Kidney (tissue), 14 donors: ENCODE data around the gene TNPO1. TPM values are rescaled to one million over a fixed set of nuclear protein-coding genes. Genes with fewer than 3 reads are reported as not detected.

Experiments used
- DNase-seq, 5 donors: peaks; one replicate each; pipeline ENCODE4 v3.0.0-alpha.2; 2013 to 2020
- FAIRE-seq: peaks from 2 replicates; lab custom pipeline; 2012; peaks lifted over from hg19 to GRCh38; lab: Jason Lieb, UNC
- H3K27ac ChIP-seq, 2 donors: one replicate each; pipeline ENCODE4 v1.7.0; 2013; ENCODE audit warnings: low read depth in 2 of 2, low read length in 2 of 2, inconsistent platforms in 1 of 2
- H3K27me3 ChIP-seq: one replicate; pipeline ENCODE4 v1.7.1; 2013; ENCODE audit warnings: low read length, inconsistent platforms; ENCODE audit not compliant: control insufficient read depth, insufficient read depth
- H3K36me3 ChIP-seq, 3 donors: one replicate each; pipeline versions ENCODE4 v1.7.0 to v1.7.1; 2013; ENCODE audit warnings: low read length in 3 of 3, control low read depth in 1 of 3, inconsistent platforms in 1 of 3; ENCODE audit not compliant: insufficient read depth in 3 of 3, control insufficient read depth in 2 of 3
- H3K4me1 ChIP-seq, 3 donors: one replicate each; pipeline versions ENCODE4 v1.7.0 to v1.7.1; 2013; ENCODE audit warnings: low read length in 3 of 3, inconsistent platforms in 1 of 3, low read depth in 1 of 3; ENCODE audit not compliant: control insufficient read depth in 2 of 3, insufficient read depth in 2 of 3
- H3K4me3 ChIP-seq, 3 donors: one replicate each; pipeline versions ENCODE4 v1.7.0 to v1.8.1; 2013; ENCODE audit warnings: low read length in 3 of 3, control low read depth in 1 of 3, inconsistent platforms in 1 of 3
- H3K9ac ChIP-seq, 3 donors: one replicate each; pipeline versions ENCODE4 v1.7.0 to v1.7.1; 2013; ENCODE audit warnings: low read length in 3 of 3, control low read depth in 1 of 3, inconsistent platforms in 1 of 3
- H3K9me3 ChIP-seq, 3 donors: one replicate each; pipeline versions ENCODE4 v1.7.0 to v1.7.1; 2013; ENCODE audit warnings: low read length in 3 of 3, control low read depth in 1 of 3, inconsistent platforms in 1 of 3; ENCODE audit not compliant: control insufficient read depth in 2 of 3, insufficient read depth in 1 of 3
- CTCF ChIP-seq: IDR thresholded peaks from 3 replicates; pipeline ENCODE4 v1.5.1; 2012; ENCODE audit warnings: mild to moderate bottlenecking, moderate library complexity, borderline replicate concordance; ENCODE audit not compliant: insufficient read depth; ENCODE audit errors: extremely low read depth
- intact Hi-C: fragments of 100-400 bp; cut with DNase I; formaldehyde crosslinking; loops from one replicate; pipeline ENCODE4 v1.11.1; 2022
- polyA plus RNA-seq: library from polyadenylated mRNA; stranded (reverse); fragments of 350-450 nt; fragmentation: Illumina TruSeq; extraction: RNeasy Lipid Tissue Mini Kit (QIAGEN cat#74804); gene quantifications from one replicate; pipeline ENCODE4 v1.2.3, GENCODE V29; 2014; ENCODE audit warnings: low read depth, low replicate concordance; ENCODE audit not compliant: insufficient read depth
- total RNA-seq: library from RNA; stranded (reverse); fragmentation: NEBNext Ultra II Directional; extraction: Animal tissue kit (Norgen Biotek cat#: 25700); gene quantifications from one replicate; pipeline ENCODE4 v1.2.1, GENCODE V29; 2021
- donor health status: control.
- donor health status: control.
- donor health status: control.
- donor health status: control.
- donor health status: control.
- donor health status: DM: yes; HTN: yes; CAD: no.
- donor health status: Normal renal cell carcinoma (clear cell type).

Gene TNPO1
- total and polyA plus RNA-seq, 2 donors from 2014 or later, result 15.6 to 86.6 TPM

- intact Hi-C loops, result no loop called here
- H3K9me3 ChIP-seq, result no peaks in the 10 kb centered on the region
- H3K27me3 ChIP-seq, result no peaks in the 10 kb centered on the region
- no peak for FAIRE-seq
- peak overlapping the region; percentile 64 to 90 (median 84) for H3K4me3 ChIP-seq
- no peaks in the 10 kb centered on the region for H3K36me3 ChIP-seq
- no peak for TF ChIP-seq CTCF
- peak in 1 of 5 donors; percentile 53 for DNase-seq
- H3K4me1 ChIP-seq, result peaks cover 0 to 16% (median 3%) of the 10 kb centered on the region in 3 donors
- H3K9ac ChIP-seq, result peak overlapping the region; percentile 40 to 94 (median 93)
- H3K27ac ChIP-seq, result peak overlapping the region; percentile 95 to 96
These were observed 729 bp upstream of the TNPO1 start for GRCh38 chr5:72815580-72816283.

- no peak for TF ChIP-seq CTCF
- H3K4me1 ChIP-seq, result peaks cover 0 to 22% (median 3%) of the 10 kb centered on the region in 3 donors
- H3K27ac ChIP-seq, result peak overlapping the region; percentile 88 to 96
- DNase-seq (peak; percentile 81 to 88 (median 86)), FAIRE-seq (no peak)
- H3K4me3 ChIP-seq, result peak overlapping the region; percentile 76 to 90 (median 84)
- peak overlapping the region; percentile 35 to 91 (median 76) for H3K9ac ChIP-seq
- no peaks in the 10 kb centered on the region for H3K27me3 ChIP-seq
- no peaks in the 10 kb centered on the region for H3K36me3 ChIP-seq
- H3K9me3 ChIP-seq, result no peaks in the 10 kb centered on the region
- intact Hi-C loops, result no loop called here
These were observed 618 bp downstream of the TNPO1 start for GRCh38 chr5:72817076-72817481.

GRCh38 chr5:72817671-72818266 is 1.3 kb downstream of the TNPO1 start:
- no peak for TF ChIP-seq CTCF
- Histone ChIP-seq H3K4me1 (peaks cover 0 to 24% (median 3%) of the 10 kb centered on the region in 3 donors), H3K27me3 (no peaks in the 10 kb centered on the region), H3K27ac (peak overlapping the region; percentile 88 to 96), H3K9ac (peak overlapping the region; percentile 45 to 91 (median 76)), H3K4me3 (peak overlapping the region; percentile 76 to 90 (median 84)), H3K36me3 (no peaks in the 10 kb centered on the region), H3K9me3 (no peaks in the 10 kb centered on the region)
- DNase-seq (peak in 2 of 5 donors; percentile 32 to 67), FAIRE-seq (no peak)
- intact Hi-C loops, result no loop called here
